AG08395 (cell line): Measurements from ENCODE around the gene EXOC7.

Source experiments
- DNase-seq: peaks from one replicate; pipeline ENCODE4 v3.0.0; 2012; ENCODE audit warnings: mixed read lengths, low spot score

The EXOC7 gene

DNA sequence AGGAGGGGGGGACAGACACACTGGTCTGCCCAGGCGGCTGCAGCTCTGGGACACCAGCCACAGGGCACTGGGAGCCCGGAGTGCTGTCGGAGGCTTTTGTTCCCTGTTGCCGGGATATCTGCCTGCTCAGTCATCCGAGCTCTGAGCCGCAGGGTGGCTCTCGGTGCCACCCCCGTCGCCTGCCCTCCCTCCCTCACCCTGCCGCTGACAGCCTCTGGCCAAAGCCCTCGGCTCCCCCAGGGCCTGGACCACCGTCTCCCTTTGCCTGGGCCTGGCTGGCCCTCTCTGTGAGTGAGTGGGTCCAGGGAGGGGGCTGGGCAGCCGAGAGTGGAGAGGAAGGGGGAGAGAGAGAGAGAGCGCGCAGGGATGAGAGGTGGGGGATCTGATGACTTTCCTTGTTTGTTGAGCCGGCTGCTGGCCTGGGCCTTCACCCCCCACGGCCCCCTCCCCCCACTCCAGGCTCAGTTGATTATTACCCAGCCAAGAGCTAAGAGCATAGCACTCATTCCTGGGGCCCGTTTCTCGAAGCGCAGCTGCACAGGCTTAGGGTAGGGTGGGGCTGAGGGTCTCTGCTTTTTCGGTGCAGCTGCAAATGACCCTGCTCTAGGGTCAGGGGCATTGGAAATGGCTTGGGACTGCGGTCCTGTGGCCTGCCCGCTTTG, 34.8 kb upstream of the EXOC7 start:
- DNase-seq: no peak

DNA sequence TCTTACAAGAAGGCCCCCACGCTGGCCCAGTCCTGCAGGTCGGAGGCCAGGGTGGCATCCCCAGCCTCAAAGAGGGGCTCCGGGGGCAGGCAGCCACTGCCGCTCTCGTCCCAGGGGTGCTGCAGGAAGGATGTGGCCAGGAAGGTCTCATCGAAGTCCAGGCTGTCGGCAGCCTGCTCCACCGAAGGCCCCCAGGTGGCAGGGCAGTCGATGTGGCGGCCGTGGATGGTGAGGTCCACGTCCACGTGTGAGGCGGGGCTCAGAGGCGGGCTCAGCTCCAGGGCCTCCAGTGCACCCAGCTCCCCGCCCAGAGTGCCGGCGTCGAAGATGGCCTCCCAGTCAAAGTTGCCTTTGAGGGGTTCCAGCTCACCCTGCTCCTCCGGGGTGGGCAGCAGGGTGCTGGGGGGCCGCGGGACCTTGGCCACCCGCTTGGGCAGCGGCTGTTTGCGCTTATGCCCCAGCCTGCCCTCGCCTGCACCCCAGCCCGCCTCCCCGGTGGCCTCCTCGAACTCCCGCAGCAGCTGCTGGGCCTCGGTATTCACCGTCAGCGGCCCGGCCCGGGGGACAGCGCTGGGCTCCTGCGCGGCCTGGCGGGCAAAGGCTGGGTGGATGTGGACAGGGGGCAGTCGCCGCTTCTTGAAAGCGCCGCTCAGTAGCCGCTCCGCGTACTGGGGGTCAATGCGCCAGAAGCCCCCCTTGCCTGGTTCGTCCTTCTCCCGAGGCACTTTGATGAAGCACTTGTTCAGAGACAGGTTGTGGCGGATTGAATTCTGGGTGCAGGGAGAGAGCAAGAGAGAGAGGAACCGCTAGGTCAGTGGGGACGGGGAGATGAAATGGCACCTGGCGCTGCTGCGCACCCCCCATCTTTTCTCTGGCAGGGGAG, 34.0 kb upstream of the EXOC7 start:
- no peak for DNase-seq

DNA sequence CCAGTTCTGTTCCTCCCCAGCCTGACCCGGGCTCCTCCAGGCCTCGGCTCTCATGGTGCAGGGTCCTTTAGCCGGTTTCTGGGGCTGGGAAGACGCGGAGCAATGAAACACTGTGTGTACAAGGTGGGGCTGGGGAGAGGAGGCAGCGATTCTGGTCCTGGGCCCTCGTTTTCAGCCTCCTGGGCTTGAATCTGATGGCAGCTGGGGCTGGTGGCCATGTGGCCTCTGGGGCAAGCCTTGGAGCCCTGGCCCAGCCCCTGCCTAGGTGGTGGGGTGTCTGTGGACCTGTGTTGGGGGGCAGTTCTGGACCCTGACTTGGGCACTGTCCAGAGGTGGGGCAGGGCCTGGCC, 33.4 kb upstream of the EXOC7 start:
- DNase-seq: no peak

DNA sequence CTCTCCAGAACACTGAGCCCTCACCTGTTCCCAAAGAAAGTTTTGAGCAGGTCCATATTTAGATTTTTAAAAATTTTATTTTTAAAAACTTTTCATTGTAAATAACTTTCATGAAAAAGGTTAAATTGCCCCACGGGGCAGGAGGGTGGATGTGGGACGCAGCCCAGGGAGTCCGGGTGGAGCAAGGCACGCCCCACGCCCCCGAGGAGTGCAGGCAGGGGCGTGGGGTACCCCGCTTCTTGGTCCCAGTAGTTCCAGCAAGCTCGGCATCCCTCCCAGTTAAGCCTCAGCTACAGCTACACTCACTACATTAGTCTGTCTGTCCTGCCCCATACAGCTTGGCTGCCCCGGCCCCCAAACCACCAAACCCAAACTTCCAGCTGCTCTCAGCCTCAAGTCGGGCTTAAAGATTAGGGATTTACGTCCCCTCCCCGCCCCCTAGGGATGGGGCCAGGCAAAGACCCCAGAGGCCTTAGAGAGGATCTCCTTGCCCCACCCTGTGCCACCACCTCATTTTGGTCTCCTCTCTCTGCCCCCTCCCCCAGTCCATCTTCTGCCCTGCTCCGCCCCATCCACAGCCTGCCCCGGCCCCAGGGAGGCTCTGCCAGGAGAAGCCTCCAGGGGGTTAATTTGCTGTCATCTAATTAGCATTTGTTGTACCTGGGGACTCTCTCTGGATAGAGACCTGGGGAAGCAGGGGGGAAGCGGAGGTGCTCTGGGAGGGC, 32.9 kb upstream of the EXOC7 start:
- no peak for DNase-seq

DNA sequence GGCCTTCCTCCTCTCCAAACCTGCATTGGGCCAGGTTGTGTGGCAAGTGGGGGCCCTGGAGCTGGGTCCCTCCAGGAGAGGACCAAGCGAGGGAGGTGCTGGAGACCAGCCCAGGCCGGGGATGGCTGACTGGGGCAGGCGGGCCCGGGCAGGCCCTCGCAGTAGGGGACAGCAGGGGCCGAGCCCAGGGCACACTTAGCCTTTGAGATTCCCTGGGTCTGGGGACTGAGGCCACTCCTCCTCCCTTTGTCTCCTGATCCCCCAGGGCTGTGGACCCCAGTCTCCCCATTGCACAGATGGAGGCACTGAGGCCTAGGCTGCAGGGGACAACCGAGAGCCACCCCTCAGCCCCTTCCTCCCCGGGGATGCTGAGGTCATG, 32.2 kb upstream of the EXOC7 start:
- DNase-seq: no peak

DNA sequence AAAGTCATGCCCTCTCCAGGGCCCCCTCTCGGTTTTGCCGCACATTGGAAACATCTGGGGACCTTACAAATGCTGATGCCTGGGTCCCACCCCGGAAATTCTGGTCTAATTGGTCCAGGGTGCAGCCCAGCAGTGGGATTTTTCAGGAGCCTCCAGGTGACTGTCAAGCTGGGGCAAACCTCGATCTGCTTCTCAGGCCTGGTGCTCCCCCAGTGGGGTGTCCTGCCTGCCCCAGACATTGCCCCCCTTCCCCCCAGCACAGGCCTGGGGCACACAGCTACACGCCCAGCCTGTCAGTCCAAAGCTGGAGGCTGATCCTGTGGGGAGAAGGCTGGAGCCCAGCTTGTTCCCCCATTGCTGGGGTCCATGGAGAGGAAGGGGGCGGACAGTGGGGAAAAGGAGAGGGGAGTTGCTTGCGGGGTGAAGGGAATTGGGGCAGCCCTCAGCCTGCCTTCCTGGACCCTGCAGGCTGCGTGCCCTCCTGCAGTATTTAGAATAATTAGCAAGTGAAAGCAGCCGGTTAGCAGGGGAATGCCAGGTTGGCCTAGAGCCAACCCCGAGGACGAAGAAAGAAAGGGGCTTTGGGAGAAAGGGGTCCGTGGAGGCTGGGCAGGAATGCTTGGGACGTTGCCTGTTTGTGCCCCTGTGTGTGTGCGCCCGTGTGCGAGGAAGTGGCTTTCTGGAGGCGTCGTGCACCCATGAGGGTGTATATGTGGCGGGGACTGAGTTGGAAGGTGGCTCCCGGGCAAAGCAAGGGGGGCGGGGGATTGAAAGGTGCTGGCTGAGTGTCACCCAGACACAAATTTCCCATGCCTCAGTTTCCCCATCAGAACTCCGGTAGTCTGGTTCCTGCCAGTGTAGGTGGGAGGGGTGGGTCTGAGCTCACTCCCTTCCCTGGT, 31.6 kb upstream of the EXOC7 start:
- DNase-seq: no peak

DNA sequence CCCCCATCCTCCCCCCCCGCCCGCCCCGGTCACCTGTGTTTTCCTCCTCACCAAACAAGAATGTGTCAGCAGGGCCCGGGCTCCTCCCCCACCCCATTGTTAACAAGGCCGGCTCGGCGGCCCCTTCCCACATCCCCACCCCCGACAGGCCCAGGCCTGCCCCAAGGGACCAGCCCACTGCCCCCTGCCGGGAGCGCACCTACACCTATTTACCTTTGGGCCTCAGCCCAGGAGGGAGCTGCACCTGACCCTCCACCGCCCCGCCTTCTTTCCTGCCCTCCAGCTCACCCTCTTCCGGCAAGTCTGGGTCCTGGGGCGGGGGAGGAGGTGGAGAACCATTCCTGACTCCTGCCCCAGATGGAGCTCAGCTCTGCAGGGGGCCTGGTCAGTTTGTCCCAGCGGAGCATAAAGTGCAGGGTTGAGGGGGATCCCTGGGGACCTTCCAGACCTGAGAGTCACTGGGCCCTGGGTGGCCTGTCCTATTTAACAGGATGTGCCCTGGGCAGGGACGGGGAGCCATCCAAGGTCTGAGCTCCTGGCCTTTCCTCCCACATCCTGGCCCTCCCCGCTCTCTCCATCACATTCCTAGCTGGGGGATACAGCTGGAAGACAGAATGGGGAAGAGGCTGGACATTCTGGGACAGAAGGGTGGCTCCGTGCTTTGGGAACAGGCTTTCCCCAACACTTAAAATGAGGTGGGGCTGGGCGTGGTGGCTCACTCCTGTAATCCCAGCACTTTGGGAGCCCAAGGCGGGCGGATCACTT, 29.2 kb upstream of the EXOC7 start:
- DNase-seq: no peak

DNA sequence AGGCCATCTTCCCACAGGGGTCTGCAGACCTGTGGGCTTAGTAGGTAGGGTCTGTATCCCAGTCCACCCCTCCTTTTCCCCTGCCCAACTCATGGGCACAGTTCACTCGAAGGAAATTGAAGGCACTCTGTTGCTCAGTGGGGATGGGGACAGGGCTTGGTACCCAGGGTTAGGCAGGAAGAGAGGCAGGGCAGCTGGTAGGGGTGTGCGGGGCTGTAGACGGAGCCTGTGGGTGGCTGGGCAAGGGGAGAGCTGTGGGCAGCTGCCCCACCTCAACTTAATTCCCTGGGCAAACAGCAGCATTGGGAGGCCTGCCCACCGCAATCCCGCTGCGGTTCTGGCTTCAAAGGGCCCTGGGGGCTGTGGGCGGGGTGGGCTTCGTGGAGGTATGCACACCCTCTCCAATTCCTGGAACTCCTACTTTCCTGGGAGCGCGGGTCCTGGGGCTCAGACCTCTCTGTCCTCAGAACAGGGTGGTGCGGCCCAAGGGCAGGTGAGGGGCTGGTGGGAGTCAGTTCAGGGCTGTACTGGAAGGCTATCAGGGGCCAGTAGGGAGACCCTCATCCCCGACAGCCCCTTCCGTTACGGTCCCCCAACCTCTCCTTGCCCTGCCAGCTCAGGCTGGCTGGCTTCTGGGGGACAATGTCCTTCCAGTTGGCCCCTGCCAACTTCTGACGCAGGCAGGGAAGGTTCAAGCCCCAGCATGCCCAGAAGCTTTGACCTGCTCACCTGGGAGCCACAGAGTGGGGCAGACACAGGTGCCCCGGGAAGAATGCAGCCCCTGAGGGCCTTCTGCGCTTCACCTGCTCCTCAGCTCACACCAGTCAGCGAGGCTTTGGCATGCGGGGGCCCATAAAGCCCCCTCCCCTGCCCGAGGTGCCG, 28.3 kb upstream of the EXOC7 start:
- no peak for DNase-seq

DNA sequence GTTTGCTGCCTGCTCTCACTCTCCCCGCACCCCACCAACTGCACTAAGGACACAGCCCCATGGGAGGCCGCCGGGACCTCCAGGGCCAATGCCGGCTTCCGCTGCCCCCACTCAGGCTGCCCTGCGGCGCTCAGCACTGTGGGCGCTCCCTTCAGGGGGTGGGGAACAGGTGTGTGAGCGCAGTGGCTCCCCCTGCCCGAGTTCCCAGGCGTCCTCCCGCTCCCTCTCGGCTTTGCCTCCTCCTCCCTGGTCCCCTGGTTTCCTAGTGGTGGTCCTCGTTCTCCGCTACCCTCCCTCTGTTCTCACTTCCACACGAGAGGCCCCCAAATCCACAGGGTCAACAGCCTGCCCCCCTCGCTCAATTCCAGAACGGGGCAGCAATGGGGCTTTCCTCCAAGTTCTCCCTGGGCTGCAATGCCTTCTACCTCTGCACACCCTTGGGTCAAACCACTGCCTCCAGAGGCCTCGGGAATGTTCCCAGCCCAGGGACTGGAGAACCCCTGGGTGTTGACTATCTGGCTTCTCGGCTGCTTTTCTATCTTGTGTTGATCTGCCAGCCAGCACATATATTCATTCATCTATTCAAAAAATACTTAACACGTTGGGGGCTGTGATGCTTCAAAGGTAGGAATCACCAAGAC, 27.6 kb upstream of the EXOC7 start:
- DNase-seq: no peak

DNA sequence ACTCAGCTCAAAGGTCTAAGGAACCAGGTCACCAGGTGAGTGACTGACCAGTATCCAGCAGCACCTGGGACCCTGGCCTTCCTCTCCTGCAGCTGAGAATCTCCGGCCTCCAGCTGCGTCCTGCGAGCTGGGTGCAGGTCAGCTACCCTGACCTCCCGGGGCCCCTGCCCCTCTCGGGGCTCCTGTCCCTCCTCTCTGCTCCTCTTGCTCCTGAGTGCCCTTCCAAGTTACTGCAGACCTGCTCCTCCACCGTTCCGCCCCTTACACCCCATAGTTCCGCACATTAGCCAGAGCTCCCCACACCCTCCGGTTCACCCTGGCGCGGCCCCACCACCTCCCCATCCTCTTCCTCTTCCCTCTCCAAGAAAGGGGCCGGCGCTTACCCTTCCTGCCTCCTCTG, 26.9 kb upstream of the EXOC7 start:
- DNase-seq: no peak

DNA sequence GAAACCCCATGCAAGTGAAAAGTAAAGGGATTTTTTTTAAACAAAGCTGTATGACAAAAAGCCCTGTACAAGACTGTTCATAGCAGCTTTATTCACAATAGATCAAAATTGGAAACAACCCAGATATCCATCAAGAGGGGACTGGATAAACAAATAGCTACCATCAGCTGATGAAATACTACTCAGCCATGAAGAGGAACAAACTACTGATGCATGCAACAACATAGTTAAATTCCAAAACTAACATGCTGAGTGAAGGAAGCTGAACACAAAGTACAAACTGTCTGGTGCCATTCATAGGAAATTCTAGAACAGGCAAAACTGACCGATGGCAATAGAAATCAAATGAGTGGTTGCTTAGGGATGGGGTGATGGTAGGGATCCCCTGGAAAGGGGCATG, 22.3 kb upstream of the EXOC7 start:
- no peak for DNase-seq

DNA sequence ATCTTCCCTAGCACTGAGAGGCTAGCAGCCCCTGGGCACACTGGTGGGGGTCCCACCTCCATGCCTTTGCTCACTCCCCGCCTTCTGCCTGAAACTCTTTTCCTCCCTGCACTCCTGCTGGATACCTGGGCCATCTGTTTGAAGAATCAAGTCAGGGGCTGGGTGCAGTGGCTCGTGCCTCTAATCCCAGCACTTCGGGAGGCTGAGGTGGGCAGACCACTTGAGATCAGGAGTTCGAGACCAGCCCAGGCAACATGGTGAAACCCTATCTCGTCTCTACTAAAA, 21.7 kb upstream of the EXOC7 start:
- no peak for DNase-seq

DNA sequence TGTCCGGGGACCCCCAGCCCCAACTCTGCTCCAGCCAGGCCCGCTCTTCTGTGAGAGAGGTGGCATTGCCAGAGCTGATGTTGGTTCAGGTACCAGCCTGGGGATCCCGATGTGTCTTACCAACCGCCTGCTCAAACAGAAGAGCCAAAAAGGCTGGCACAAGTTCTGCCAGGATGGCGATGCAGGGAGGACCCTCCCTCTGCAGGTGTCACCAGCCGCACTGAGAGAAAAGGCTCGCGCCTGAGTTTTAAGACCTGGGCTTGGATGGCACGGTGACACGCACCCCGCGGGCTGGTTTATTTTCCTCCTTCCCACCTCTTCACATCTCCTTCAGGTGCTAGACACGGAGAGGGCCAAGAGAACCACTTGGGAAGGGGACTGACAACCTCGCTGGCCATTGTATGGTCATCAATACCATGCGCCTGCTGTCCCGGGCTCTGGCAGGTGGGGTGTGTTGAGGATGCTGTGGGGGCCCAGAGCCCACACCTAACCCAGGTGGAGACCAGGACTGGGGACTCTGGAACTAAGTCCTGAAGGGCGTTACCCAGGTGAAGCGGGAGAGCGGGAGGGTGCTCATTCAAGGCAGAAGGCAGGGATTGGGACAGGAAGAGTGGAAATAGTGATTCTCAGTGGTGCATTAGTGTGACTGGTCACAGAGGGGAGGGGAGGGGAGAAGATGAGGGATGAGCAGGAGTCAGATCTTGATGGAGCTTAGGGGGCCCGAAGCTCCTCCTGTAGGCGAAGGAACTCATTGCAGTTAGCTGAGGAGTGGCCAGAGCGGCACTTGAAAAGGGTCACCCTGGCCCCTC, 21.2 kb upstream of the EXOC7 start:
- DNase-seq: no peak

DNA sequence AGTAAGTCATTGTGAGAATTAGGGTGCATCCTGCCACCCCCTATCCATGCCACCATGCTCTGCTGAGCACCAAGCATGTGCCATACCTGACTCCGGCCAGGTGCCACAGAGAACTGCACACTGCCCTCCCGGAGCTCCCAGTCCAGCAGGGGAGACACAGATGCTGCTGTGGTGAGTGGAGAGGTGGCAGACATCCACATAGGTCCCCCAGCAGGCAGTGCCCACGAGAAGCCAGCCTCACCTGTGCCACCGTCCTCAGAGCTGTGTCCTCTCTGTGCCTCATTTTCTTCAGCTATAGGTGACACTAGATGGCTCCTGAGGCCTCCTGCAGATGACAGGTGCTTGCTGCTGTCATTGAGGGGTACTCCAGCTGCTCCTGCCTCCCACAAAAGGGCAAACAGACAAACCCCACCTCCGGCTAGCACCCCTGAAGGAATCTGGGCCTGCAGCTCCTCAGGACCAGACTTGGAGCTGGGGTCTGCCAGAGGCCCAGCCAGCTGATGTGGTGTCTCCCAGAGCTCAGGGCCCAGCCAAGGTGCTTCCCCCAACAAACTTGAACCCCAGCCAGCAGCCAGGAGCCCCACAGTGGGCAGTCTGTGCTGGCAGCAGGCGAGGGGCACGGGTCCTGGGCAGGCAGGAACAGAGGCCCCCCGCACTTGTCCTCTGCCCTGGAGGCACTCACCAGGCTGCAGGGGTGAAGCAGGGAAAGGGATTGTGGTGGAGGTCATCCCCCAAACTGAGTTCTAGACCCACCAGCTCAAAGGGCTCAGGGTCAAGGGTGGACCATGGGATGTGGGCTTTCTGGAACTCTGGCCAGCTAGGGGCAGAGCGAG, 20.4 kb upstream of the EXOC7 start:
- no peak for DNase-seq

DNA sequence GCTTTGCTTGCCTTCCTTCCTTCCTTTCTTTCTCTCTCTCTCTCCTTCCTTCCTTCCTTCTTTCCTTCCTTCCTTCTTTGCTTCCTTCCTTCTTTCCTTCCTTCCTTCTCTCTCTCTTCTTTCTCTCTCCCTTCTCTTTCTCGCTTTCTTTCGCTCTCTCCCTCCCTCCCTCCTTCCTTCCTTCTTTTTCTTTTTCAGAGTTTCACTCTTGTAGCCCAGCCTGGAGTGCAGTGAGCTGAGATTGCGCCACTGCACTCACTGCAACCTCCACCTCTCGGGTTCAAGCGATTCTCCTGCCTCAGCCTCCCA, 19.6 kb upstream of the EXOC7 start:
- DNase-seq: no peak

DNA sequence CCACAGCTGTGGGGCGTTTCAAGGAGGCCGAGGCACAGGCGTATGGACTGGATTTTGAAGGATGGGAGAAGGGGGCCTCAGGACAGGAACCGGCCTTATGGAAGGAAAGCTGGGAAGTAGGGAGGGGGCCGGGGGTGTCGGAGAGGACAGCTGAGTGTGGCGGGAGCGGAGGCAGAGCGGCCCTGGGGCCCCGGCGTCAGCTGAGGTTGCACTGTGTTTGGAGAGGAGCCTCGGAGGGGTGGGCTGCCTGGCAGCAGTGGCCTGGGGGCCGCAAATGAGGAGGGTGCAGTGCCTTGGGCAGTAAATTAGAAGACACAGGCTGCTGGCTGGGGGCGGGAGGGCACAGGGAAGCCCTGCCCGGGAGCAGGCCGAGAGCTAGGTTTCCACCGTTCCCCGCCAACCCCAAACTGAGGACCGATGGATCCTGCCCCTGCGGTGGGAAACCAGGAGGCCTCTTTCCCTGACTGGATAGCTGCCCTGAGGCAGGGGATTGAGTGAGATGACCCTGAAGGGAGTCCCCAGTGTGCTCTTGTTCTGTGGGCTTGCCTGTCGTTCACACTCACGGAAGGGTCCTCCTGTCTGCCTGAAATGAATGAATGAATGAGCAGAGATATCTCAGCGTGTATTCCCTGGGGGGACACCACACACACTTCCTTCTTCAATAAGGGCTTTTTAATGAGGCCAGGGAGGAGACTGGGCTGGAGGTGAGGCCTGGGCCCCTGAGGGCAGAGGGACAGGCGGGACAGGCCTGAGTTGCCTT, 19.0 kb upstream of the EXOC7 start:
- no peak for DNase-seq

DNA sequence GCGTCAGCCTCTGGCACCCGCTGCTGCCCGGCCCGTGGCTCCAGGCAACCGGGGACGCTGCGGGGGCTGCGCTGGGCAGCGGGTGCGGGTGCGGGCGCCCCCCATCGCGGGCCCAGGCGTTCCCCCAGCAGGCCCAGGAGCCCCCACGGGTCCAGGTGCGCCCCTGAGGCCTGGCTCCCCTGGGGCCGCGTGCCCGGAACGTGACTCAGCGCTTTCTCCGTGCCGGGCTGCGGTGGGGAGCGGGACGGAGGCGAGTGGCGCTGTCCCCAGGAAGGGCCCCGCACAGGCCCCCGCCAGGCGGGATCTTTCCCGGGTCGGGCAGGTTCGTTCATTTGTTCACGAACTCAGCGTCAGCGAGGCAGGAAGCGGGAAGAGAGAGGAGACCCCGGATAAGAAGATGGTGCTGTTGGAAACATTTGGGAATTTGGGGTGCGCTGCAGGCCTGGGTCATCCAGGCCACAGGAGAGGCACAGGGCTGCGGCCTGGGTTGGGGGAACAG, 18.4 kb upstream of the EXOC7 start:
- no peak for DNase-seq

DNA sequence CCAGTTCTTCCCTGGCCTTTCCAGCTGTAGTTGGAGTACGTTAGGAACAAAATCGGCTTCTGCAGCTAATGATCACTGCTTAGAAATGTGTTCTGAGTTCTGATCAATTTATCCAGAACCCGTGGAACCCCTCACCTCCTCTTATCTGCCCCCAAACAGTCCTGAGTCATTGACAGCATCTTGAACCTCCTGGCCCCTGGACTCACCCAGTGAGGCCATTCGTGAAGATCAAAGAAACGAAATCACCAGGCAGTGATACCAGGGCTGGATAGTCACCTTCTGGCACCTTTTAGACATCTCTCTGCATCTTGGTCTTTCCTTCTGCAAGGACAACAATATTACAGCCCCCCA, 17.0 kb upstream of the EXOC7 start:
- DNase-seq: no peak
